WI38 (cell line): ENCODE measurements around the gene ZIC5.

Experiments
- H3K4me3 ChIP-seq: 2 replicates; pipeline ENCODE4 v1.5.1; 2011; ENCODE audit warnings: low read depth, mild to moderate bottlenecking, control low read depth, low read length
- CTCF ChIP-seq: IDR thresholded peaks from 2 replicates; pipeline ENCODE4 v1.5.1; 2012; ENCODE audit warnings: low read depth, mild to moderate bottlenecking, control low read depth, low read length

Gene ZIC5

GRCh38 chr13:99967498-99967868 is 4.1 kb downstream of the ZIC5 start:
- no peak for TF ChIP-seq CTCF
- no peak overlapping the region for H3K4me3 ChIP-seq

- no peak overlapping the region for H3K4me3 ChIP-seq
- TF ChIP-seq CTCF = no peak
Observed at GRCh38 chr13:99966064-99966805, 5.3 kb downstream of the ZIC5 start.

GRCh38 chr13:99965329-99966000 is 6.1 kb downstream of the ZIC5 start:
- TF ChIP-seq CTCF = no peak

GRCh38 chr13:99963816-99964339 is 7.7 kb downstream of the ZIC5 start:
- no peak for TF ChIP-seq CTCF
- no peak overlapping the region for H3K4me3 ChIP-seq

More at GRCh38 chr13:99965329-99966000, 6.1 kb downstream of the ZIC5 start:
- H3K4me3 ChIP-seq = no peak overlapping the region

GRCh38 chr13:99962242-99962641 is 9.3 kb downstream of the ZIC5 start:
- no peak overlapping the region for H3K4me3 ChIP-seq
- no peak for TF ChIP-seq CTCF

GRCh38 chr13:99961636-99962035 is 9.9 kb downstream of the ZIC5 start:
- no peak for TF ChIP-seq CTCF

More at GRCh38 chr13:99961636-99962035, 9.9 kb downstream of the ZIC5 start:
- H3K4me3 ChIP-seq = no peak overlapping the region
